ENCODE results near the gene CNPY4. TPM values are rescaled to one million over a fixed set of nuclear protein-coding genes. Genes with fewer than 3 reads are reported as not detected.
"Not testable (repeated sequence)": the region's sequence is repeated elsewhere in the genome, so short reads cannot be mapped to it uniquely, and the experiment has no call there.

The CNPY4 gene
- polyA plus RNA-seq, 1 donor from 2014 or later = 35.8 TPM

GRCh38 chr7:100141555-100141949 is 22.1 kb downstream of the CNPY4 start:
- no peak overlapping the region for H2AFZ ChIP-seq (ENCODE audit: low read depth, low read length)

GRCh38 chr7:100142461-100142860 is 23.0 kb downstream of the CNPY4 start:
- H3K27me3 ChIP-seq (ENCODE audit: insufficient read depth, low read depth, low read length) = no peaks in the 10 kb centered on the region
- no peak overlapping the region for H3K4me3 ChIP-seq (ENCODE audit: low read length)
- no peaks in the 10 kb centered on the region for H4K20me1 ChIP-seq (ENCODE audit: insufficient read depth)
- H3K9ac ChIP-seq (ENCODE audit: low read length) = no peak overlapping the region
- H3K36me3 ChIP-seq (ENCODE audit: insufficient read depth, low read length) = no peaks in the 10 kb centered on the region
- H3F3A ChIP-seq (ENCODE audit: insufficient read depth, low read length, poor library complexity, severe bottlenecking) = no peaks in the 10 kb centered on the region
- H2AFZ ChIP-seq (ENCODE audit: low read depth, low read length) = no peak overlapping the region
- no peaks in the 10 kb centered on the region for H3K9me2 ChIP-seq (ENCODE audit: insufficient read depth, low read length)
- H3K9me3 ChIP-seq (ENCODE audit: low read length) = no peaks in the 10 kb centered on the region
- no peaks in the 10 kb centered on the region for H3K79me2 ChIP-seq (replicated peaks; ENCODE audit: insufficient read depth, low read length)
- H3K27ac ChIP-seq (ENCODE audit: low read length) = no peak overlapping the region
- H3K4me2 ChIP-seq (ENCODE audit: low read length) = no peak overlapping the region
- TF ChIP-seq EZH2 (IDR thresholded peaks at IDR 0.05; ENCODE audit: borderline replicate concordance, insufficient read depth, low read length, poor library complexity, severe bottlenecking) (no peak), EP300 (conservative IDR thresholded peaks at IDR 0.05; ENCODE audit: poor library complexity, severe bottlenecking) (no peak), RAD21 (conservative IDR thresholded peaks at IDR 0.05) (no peak), MXI1 (conservative IDR thresholded peaks at IDR 0.05; ENCODE audit: poor library complexity, severe bottlenecking) (no peak), SMC3 (conservative IDR thresholded peaks at IDR 0.05; ENCODE audit: poor library complexity) (no peak), TAF1 (IDR thresholded peaks at IDR 0.05; ENCODE audit: low read depth) (no peak), POLR2AphosphoS5 (IDR thresholded peaks at IDR 0.05) (no peak), REST (IDR thresholded peaks at IDR 0.05; ENCODE audit: borderline replicate concordance) (no peak)
- TF ChIP-seq, protein P1, sequence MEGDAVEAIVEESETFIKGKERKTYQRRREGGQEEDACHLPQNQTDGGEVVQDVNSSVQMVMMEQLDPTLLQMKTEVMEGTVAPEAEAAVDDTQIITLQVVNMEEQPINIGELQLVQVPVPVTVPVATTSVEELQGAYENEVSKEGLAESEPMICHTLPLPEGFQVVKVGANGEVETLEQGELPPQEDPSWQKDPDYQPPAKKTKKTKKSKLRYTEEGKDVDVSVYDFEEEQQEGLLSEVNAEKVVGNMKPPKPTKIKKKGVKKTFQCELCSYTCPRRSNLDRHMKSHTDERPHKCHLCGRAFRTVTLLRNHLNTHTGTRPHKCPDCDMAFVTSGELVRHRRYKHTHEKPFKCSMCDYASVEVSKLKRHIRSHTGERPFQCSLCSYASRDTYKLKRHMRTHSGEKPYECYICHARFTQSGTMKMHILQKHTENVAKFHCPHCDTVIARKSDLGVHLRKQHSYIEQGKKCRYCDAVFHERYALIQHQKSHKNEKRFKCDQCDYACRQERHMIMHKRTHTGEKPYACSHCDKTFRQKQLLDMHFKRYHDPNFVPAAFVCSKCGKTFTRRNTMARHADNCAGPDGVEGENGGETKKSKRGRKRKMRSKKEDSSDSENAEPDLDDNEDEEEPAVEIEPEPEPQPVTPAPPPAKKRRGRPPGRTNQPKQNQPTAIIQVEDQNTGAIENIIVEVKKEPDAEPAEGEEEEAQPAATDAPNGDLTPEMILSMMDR (IDR thresholded peaks at IDR 0.05; ENCODE audit: poor library complexity, severe bottlenecking) = no peak

More at GRCh38 chr7:100141555-100141949, 22.1 kb downstream of the CNPY4 start:
- no peaks in the 10 kb centered on the region for H3K9me3 ChIP-seq (ENCODE audit: low read length)
- no peaks in the 10 kb centered on the region for H3F3A ChIP-seq (ENCODE audit: insufficient read depth, low read length, poor library complexity, severe bottlenecking)
- TF ChIP-seq, protein P1 (IDR thresholded peaks at IDR 0.05; ENCODE audit: poor library complexity, severe bottlenecking) = no peak
- TF ChIP-seq REST (IDR thresholded peaks at IDR 0.05; ENCODE audit: borderline replicate concordance) (no peak), EP300 (conservative IDR thresholded peaks at IDR 0.05; ENCODE audit: poor library complexity, severe bottlenecking) (no peak), POLR2AphosphoS5 (IDR thresholded peaks at IDR 0.05) (no peak), EZH2 (IDR thresholded peaks at IDR 0.05; ENCODE audit: borderline replicate concordance, insufficient read depth, low read length, poor library complexity, severe bottlenecking) (no peak), RAD21 (conservative IDR thresholded peaks at IDR 0.05) (no peak)
- no peak overlapping the region for H3K4me2 ChIP-seq (ENCODE audit: low read length)
- no peaks in the 10 kb centered on the region for H3K27me3 ChIP-seq (ENCODE audit: insufficient read depth, low read depth, low read length)
- H3K36me3 ChIP-seq (ENCODE audit: insufficient read depth, low read length) = no peaks in the 10 kb centered on the region
- no peaks in the 10 kb centered on the region for H4K20me1 ChIP-seq (ENCODE audit: insufficient read depth)
- no peaks in the 10 kb centered on the region for H3K9me2 ChIP-seq (ENCODE audit: insufficient read depth, low read length)
- H3K27ac ChIP-seq (ENCODE audit: low read length) = no peak overlapping the region
- H3K4me3 ChIP-seq (ENCODE audit: low read length) = no peak overlapping the region
- H3K9ac ChIP-seq (ENCODE audit: low read length) = no peak overlapping the region
- no peaks in the 10 kb centered on the region for H3K79me2 ChIP-seq (replicated peaks; ENCODE audit: insufficient read depth, low read length)

- not testable (repeated sequence) for H3K36me3 ChIP-seq (ENCODE audit: insufficient read depth, low read length); H3K4me3 ChIP-seq (ENCODE audit: low read length); H3K27me3 ChIP-seq (ENCODE audit: insufficient read depth, low read depth, low read length); H3K9me3 ChIP-seq (ENCODE audit: low read length); H4K20me1 ChIP-seq (ENCODE audit: insufficient read depth); H3K4me2 ChIP-seq (ENCODE audit: low read length); H2AFZ ChIP-seq (ENCODE audit: low read depth, low read length); H3K27ac ChIP-seq (ENCODE audit: low read length); H3F3A ChIP-seq (ENCODE audit: insufficient read depth, low read length, poor library complexity, severe bottlenecking); H3K9me2 ChIP-seq (ENCODE audit: insufficient read depth, low read length); H3K9ac ChIP-seq (ENCODE audit: low read length)
- H3K79me2 ChIP-seq (replicated peaks; ENCODE audit: insufficient read depth, low read length) = peaks cover 14% of the 10 kb centered on the region
These were observed 26.9 kb downstream of the CNPY4 start for GRCh38 chr7:100146350-100146749.
